GM12865 (cell line): ENCODE measurements around the gene EHD3.

Experiments
- DNase-seq: peaks from one replicate; pipeline ENCODE4 v3.0.0; 2010; ENCODE audit warnings: low read depth
- H3K4me3 ChIP-seq: 2 replicates; pipeline ENCODE4 v1.5.1; 2011; ENCODE audit warnings: mild to moderate bottlenecking, low read depth, low read length, control low read depth
- CTCF ChIP-seq: IDR thresholded peaks from 2 replicates; pipeline ENCODE4 v1.5.1; 2011; ENCODE audit warnings: low read length, control low read depth, low read depth, inconsistent platforms; ENCODE audit not compliant: insufficient read depth; ENCODE audit errors: missing control alignments

EHD3 gene

GRCh38 chr2:31284107-31284506 lies 50.2 kb downstream of the EHD3 start:
- no peak overlapping the region for H3K4me3 ChIP-seq
- DNase-seq = no peak
- no peak for TF ChIP-seq CTCF

GRCh38 chr2:31286230-31286629 lies 52.3 kb downstream of the EHD3 start:
- H3K4me3 ChIP-seq = no peak overlapping the region
- TF ChIP-seq CTCF = no peak
- no peak for DNase-seq

GRCh38 chr2:31286961-31287550 lies 53.1 kb downstream of the EHD3 start:
- no peak for DNase-seq
- no peak overlapping the region for H3K4me3 ChIP-seq
- no peak for TF ChIP-seq CTCF

GRCh38 chr2:31287654-31288053 lies 53.7 kb downstream of the EHD3 start:
- DNase-seq = no peak
- TF ChIP-seq CTCF = no peak
- H3K4me3 ChIP-seq = no peak overlapping the region

GRCh38 chr2:31294196-31294595 lies 60.2 kb downstream of the EHD3 start:
- no peak for TF ChIP-seq CTCF

GRCh38 chr2:31296641-31297287 lies 62.8 kb downstream of the EHD3 start:
- no peak for TF ChIP-seq CTCF
- no peak overlapping the region for H3K4me3 ChIP-seq
- DNase-seq = no peak

More at GRCh38 chr2:31294196-31294595, 60.2 kb downstream of the EHD3 start:
- DNase-seq = no peak
- H3K4me3 ChIP-seq = no peak overlapping the region

- DNase-seq = no peak
- no peak overlapping the region for H3K4me3 ChIP-seq
- TF ChIP-seq CTCF = no peak
Measured at GRCh38 chr2:31297751-31298150, 63.8 kb downstream of the EHD3 start.
